ENCODE measurements around the gene NIP7. TPM values are rescaled to one million over a fixed set of nuclear protein-coding genes. Genes with fewer than 3 reads are reported as not detected.

Gene NIP7
- polyA plus RNA-seq, 3 donors, result 33.3 to 37.7 (median 36.8) TPM

GRCh38 chr16:69381231-69381630, 41.7 kb downstream of the NIP7 start:
- no peak for DNase-seq (ENCODE audit: low read depth in 3 of 3, low spot score in 2 of 3)

GRCh38 chr16:69382421-69382820, 42.8 kb downstream of the NIP7 start:
- DNase-seq (ENCODE audit: low read depth in 3 of 3, low spot score in 2 of 3), result no peak

GRCh38 chr16:69384974-69385373, 45.4 kb downstream of the NIP7 start:
- no peak for DNase-seq (ENCODE audit: low read depth in 3 of 3, low spot score in 2 of 3)

GRCh38 chr16:69386596-69386995, 47.0 kb downstream of the NIP7 start:
- no peak for DNase-seq (ENCODE audit: low read depth in 3 of 3, low spot score in 2 of 3)

Other genes with a start within 250 kb of the NIP7 start
- 1 to 10 TPM; 3.5 to 4.5 (median 4.4) TPM for gene HAS3, start 234.1 kb upstream of the NIP7 start, polyA plus RNA-seq (ENCODE audit: insufficient read length in 3 of 3)
- gene CHTF8, start 207.2 kb upstream of the NIP7 start, polyA plus RNA-seq (ENCODE audit: insufficient read length in 3 of 3), result 100 to 1,000 TPM; 160 to 183 (median 161) TPM
- 10 to 100 TPM; 63.8 to 67.2 (median 64.2) TPM for gene UTP4, start 207.1 kb upstream of the NIP7 start, polyA plus RNA-seq (ENCODE audit: insufficient read length in 3 of 3)
- 10 to 100 TPM; 10.6 to 11.8 (median 11.0) TPM for gene SNTB2, start 152.6 kb upstream of the NIP7 start, polyA plus RNA-seq (ENCODE audit: insufficient read length in 3 of 3)
- gene VPS4A, start 28.4 kb upstream of the NIP7 start, polyA plus RNA-seq (ENCODE audit: insufficient read length in 3 of 3), result 10 to 100 TPM; 41.6 to 47.9 (median 43.8) TPM
- 1 to 10 TPM; 2.5 to 3.1 (median 2.6) TPM for gene PDF, start 9.2 kb upstream of the NIP7 start, polyA plus RNA-seq (ENCODE audit: insufficient read length in 3 of 3)
- gene COG8, start 208 bp upstream of the NIP7 start, polyA plus RNA-seq (ENCODE audit: insufficient read length in 3 of 3), result 10 to 100 TPM; 26.9 to 34.7 (median 27.8) TPM
- 1 to 10 TPM; 1.5 to 3.6 (median 2.3) TPM for gene TMED6, start 12.0 kb downstream of the NIP7 start, polyA plus RNA-seq (ENCODE audit: insufficient read length in 3 of 3)
- 10 to 100 TPM; 37.5 to 38.6 (median 37.9) TPM for gene TERF2, start 46.2 kb downstream of the NIP7 start, polyA plus RNA-seq (ENCODE audit: insufficient read length in 3 of 3)
- gene CYB5B, start 84.8 kb downstream of the NIP7 start, polyA plus RNA-seq (ENCODE audit: insufficient read length in 3 of 3), result 100 to 1,000 TPM; 143 to 162 (median 153) TPM
- gene NFAT5, start 226.2 kb downstream of the NIP7 start, polyA plus RNA-seq (ENCODE audit: insufficient read length in 3 of 3), result 10 to 100 TPM; 30.7 to 37.0 (median 32.9) TPM

Measured in right renal cortex interstitium (tissue), 3 donors.